KOPT-K1 (cell line): ENCODE results near the gene MMADHC.
"Not testable (repeated sequence)": the region's sequence is repeated elsewhere in the genome, so short reads cannot be mapped to it uniquely, and the experiment has no call there.

Experiments used
- H3K27ac ChIP-seq: fragments of 200-600 bp; sonication (generic); 2 replicates; pipeline ENCODE4 v1.5.1; 2016; ENCODE audit warnings: antibody characterized with exemption, mild to moderate bottlenecking, low read depth, low read length; ENCODE audit not compliant: poor library complexity, severe bottlenecking
- H3K36me3 ChIP-seq: fragments of 200-600 bp; sonication (generic); 2 replicates; pipeline ENCODE4 v1.5.1; 2017; ENCODE audit warnings: antibody characterized with exemption, mild to moderate bottlenecking, low read length, moderate library complexity; ENCODE audit not compliant: insufficient read depth
- H3K9me3 ChIP-seq: fragments of 200-600 bp; sonication (generic); 2 replicates; pipeline ENCODE4 v1.5.1; 2017; ENCODE audit warnings: antibody characterized with exemption, low read length, mild to moderate bottlenecking; ENCODE audit not compliant: insufficient read depth, poor library complexity, severe bottlenecking

Gene MMADHC

DNA sequence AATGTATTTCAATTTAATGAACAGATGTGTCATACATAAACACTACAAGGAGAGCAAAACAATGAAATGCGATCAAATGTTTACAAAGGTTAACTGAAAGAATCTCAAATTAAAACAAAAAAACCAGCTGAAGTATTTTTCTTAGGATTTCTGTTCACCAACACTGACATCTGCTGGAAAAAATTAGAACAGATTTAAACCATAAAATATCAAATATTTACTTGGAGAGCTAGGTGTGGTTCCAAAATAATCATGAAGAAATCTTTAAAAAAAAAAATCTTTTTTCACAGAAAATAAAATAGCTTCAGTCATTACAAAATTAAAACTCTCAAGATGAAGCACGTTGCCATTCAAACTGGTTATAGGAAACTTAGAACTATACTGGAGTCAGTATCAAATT, 13.8 kb downstream of the MMADHC start:
- Histone ChIP-seq H3K27ac (no peak overlapping the region), H3K9me3 (no peaks in the 10 kb centered on the region), H3K36me3 (peaks cover 98% of the 10 kb centered on the region)

- H3K27ac ChIP-seq: no peak overlapping the region
- H3K9me3 ChIP-seq: no peaks in the 10 kb centered on the region
- peaks cover 98% of the 10 kb centered on the region for H3K36me3 ChIP-seq
Observed at GRCh38 chr2:149572102-149572953, 15.2 kb downstream of the MMADHC start.

DNA sequence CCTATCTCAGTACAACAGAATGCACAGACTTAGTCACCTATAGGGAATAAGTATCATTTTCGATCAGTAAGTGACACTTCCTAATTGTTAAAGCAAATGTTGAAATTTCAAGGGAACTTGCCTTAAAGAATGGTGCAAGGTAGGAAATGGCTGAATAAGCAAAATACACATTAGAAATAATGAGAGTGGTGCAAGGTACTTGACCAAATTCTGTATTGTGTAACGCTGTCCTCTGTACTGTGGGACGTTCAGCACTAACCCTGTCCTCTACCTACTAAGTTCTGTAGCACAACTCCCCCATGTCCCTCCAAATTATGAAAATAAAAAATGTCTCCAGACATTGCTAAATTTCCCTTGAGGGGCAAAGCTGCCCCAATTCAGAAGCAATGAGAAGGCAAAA, 19.4 kb downstream of the MMADHC start:
- Histone ChIP-seq H3K36me3 (peaks cover 76% of the 10 kb centered on the region), H3K9me3 (no peaks in the 10 kb centered on the region), H3K27ac (no peak overlapping the region)

- H3K27ac ChIP-seq: no peak overlapping the region
- H3K36me3 ChIP-seq: peaks cover 61% of the 10 kb centered on the region
Observed at GRCh38 chr2:149566652-149567051, 20.9 kb downstream of the MMADHC start.

GRCh38 chr2:149565625-149566024, 21.9 kb downstream of the MMADHC start:
- H3K27ac ChIP-seq, H3K9me3 ChIP-seq: not testable (repeated sequence)
- peaks cover 51% of the 10 kb centered on the region for H3K36me3 ChIP-seq

More at GRCh38 chr2:149566652-149567051, 20.9 kb downstream of the MMADHC start:
- H3K9me3 ChIP-seq: no peaks in the 10 kb centered on the region

DNA sequence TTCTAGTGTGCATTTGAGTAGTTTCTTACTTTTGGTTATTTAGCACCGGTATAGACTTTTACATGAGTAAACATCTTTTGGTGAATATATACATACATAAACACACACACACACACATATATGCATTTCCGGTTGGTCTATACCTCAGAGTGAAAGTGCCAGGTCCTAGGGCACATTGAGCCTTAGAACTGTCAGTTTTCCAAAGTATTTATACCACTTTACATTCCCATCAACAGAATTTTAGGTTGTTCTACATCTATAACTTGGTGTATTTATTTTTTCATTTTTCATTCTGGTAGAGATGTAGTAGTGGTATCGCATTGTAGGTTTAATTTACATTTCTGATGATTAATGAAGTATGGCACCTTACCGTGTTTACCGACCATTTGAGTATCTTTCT, 22.6 kb downstream of the MMADHC start:
- Histone ChIP-seq H3K27ac (no peak overlapping the region), H3K36me3 (peaks cover 45% of the 10 kb centered on the region), H3K9me3 (no peaks in the 10 kb centered on the region)

DNA sequence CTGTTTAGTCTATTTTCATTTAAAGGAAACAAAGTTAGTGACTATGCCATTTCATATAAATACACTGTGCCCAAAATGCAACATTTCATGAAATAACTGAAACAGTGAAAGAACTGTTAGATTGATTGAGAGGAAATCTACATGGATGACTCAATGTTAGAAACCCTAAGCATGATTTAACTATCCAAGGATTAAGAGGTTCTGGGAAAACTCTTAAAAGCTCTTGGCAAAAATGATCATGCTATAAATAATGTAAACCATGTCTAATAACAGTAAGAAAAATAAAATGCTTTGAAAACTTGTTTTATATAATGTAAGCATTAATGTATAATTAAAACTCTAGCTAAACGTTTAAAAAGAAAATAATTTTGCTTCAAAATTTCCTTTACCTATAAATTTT, 23.5 kb downstream of the MMADHC start:
- Histone ChIP-seq H3K27ac (no peak overlapping the region), H3K36me3 (peaks cover 36% of the 10 kb centered on the region), H3K9me3 (no peaks in the 10 kb centered on the region)

- no peak overlapping the region for H3K27ac ChIP-seq
- H3K36me3 ChIP-seq: peaks cover 18% of the 10 kb centered on the region
- no peaks in the 10 kb centered on the region for H3K9me3 ChIP-seq
Observed at GRCh38 chr2:149562324-149562723, 25.3 kb downstream of the MMADHC start.

GRCh38 chr2:149561309-149561926, 26.2 kb downstream of the MMADHC start:
- H3K27ac ChIP-seq: no peak overlapping the region
- no peaks in the 10 kb centered on the region for H3K9me3 ChIP-seq
- 0 out of 2 replicates have a peak, but pooled peaks cover 9% of the 10 kb centered on the region for H3K36me3 ChIP-seq

- H3K9me3 ChIP-seq: no peaks in the 10 kb centered on the region
Observed at GRCh38 chr2:149559341-149560068, 28.1 kb downstream of the MMADHC start.

GRCh38 chr2:149556452-149556851, 31.1 kb downstream of the MMADHC start:
- no peaks in the 10 kb centered on the region for H3K36me3 ChIP-seq
- no peaks in the 10 kb centered on the region for H3K9me3 ChIP-seq
- H3K27ac ChIP-seq: no peak overlapping the region

More at GRCh38 chr2:149559341-149560068, 28.1 kb downstream of the MMADHC start:
- Histone ChIP-seq H3K27ac (no peak overlapping the region), H3K36me3 (no peaks in the 10 kb centered on the region)

GRCh38 chr2:149552830-149553229, 34.7 kb downstream of the MMADHC start:
- no peaks in the 10 kb centered on the region for H3K36me3 ChIP-seq
- H3K9me3 ChIP-seq: no peaks in the 10 kb centered on the region
- no peak overlapping the region for H3K27ac ChIP-seq

DNA sequence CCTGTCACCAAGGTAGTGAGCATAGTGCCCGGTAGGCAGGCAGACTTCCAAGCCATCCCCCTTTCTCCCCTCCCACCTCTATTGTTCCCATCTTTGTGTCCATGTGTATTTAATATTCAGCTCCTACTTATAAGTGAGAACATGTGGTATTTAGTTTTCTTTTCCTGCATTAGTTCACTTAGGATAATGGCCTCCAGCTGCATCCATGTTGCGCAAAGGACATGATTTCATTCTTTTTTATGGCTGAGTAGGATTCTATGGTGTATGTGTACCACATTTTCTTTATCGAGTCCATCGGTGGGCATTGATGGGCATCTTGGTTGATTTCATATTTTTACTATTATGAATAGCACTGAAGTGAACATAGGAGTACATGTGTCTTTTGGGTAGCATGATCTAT, 35.3 kb downstream of the MMADHC start:
- Histone ChIP-seq H3K9me3 (no peaks in the 10 kb centered on the region), H3K36me3 (no peaks in the 10 kb centered on the region), H3K27ac (no peak overlapping the region)

DNA sequence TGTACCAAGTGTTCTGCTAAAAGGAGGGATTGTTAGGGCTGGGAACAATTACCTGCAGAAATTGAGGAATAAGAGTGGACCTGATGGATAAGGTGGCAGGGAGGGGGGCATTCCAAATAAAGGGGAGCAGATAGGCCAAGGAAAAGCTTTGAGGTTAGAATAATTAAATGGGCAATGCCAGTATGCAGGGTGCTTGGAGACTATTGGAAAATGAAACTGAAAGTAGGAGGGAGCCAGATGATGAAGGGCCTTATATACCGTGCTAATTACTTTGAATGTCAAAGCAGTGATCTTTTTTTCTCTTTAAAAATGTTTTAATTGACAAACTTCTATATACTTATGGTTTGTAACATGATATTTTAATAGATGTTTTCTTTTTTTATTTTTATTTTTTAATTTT, 42.9 kb downstream of the MMADHC start:
- H3K9me3 ChIP-seq: no peaks in the 10 kb centered on the region
- H3K27ac ChIP-seq: no peak overlapping the region
- no peaks in the 10 kb centered on the region for H3K36me3 ChIP-seq

GRCh38 chr2:149543845-149544244, 43.7 kb downstream of the MMADHC start:
- Histone ChIP-seq H3K36me3 (no peaks in the 10 kb centered on the region), H3K9me3 (no peaks in the 10 kb centered on the region), H3K27ac (no peak overlapping the region)
